ENCODE measurements around the gene XYLT1.

DNA sequence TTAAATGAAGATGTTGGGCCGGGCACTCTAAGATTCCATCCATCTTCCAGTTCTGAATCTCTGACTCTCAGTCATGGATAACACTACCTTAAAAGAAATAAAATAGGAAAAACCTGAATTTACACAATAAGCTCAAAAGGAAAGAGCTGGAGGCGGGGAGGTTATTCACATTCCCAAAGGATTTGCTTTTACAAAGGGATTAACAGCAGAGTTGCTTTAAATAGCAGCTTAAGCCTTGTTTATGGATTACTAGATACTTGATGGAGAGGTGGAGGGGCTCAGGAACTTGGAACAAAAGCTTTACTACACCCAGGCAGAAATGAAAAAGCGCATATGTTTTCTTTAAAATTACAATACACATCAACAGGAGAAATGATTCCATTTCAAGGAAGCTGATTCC is 84.5 kb downstream of the XYLT1 start:
- TF ChIP-seq SMC3 (IDR thresholded peaks at IDR 0.05; ENCODE audit: low read depth, low read length) (no peak), MXI1 (IDR thresholded peaks at IDR 0.05; ENCODE audit: borderline replicate concordance, low read depth, low read length) (no peak), FOS (IDR thresholded peaks at IDR 0.05; ENCODE audit: low read depth, low read length) (no peak), CTCF (conservative IDR thresholded peaks at IDR 0.05; ENCODE audit: low read depth, low read length) (no peak)
